GM13977 (cell line): ENCODE data around the gene TRPM4.
"Not testable (repeated sequence)": the region's sequence is repeated elsewhere in the genome, so short reads cannot be mapped to it uniquely, and the experiment has no call there.

Experiments
- DNase-seq: peaks from one replicate; pipeline ENCODE4 v3.0.0; 2012; ENCODE audit warnings: low spot score
- CTCF ChIP-seq: IDR thresholded peaks from 2 replicates; pipeline ENCODE4 v1.5.1; 2012; ENCODE audit warnings: mild to moderate bottlenecking, control low read depth; ENCODE audit not compliant: insufficient read depth; ENCODE audit errors: extremely low read depth, missing control alignments
- in situ Hi-C: fragments of 300-500 bp; cut with MboI; formaldehyde crosslinking; loops from one replicate; pipeline ENCODE4 v1.12.0; 2022; ENCODE audit warnings: low sequenced_read_pairs, low pct_unique_long_range_greater_than_20kb, mixed read lengths, inconsistent platforms; ENCODE audit not compliant: unreplicated experiment

Gene TRPM4

GRCh38 chr19:49205114-49205513 lies 47.5 kb downstream of the TRPM4 start:
- no peak for DNase-seq

GRCh38 chr19:49209502-49209901 lies 51.9 kb downstream of the TRPM4 start:
- DNase-seq, in situ Hi-C loops: not testable (repeated sequence)

More at GRCh38 chr19:49205114-49205513, 47.5 kb downstream of the TRPM4 start:
- in situ Hi-C loops: no loop called here
- TF ChIP-seq CTCF: no peak

- DNase-seq: no peak
- no peak for TF ChIP-seq CTCF
These were observed 52.7 kb downstream of the TRPM4 start for GRCh38 chr19:49210108-49210900.

GRCh38 chr19:49210901-49211451 lies 53.4 kb downstream of the TRPM4 start:
- no peak for TF ChIP-seq CTCF
- no peak for DNase-seq
- in situ Hi-C loops: no loop called here

More at GRCh38 chr19:49210108-49210900, 52.7 kb downstream of the TRPM4 start:
- in situ Hi-C loops: no loop called here

- no peak for DNase-seq
- in situ Hi-C loops: no loop called here
- no peak for TF ChIP-seq CTCF
These were observed 54.6 kb downstream of the TRPM4 start for GRCh38 chr19:49212016-49212701.

GRCh38 chr19:49213791-49214190 lies 56.2 kb downstream of the TRPM4 start:
- DNase-seq: no peak
- in situ Hi-C loops: no loop called here
- peak; percentile 25 for TF ChIP-seq CTCF

GRCh38 chr19:49214701-49215100 lies 57.1 kb downstream of the TRPM4 start:
- in situ Hi-C loops: no loop called here
- peak; percentile 62 for DNase-seq
- TF ChIP-seq CTCF: no peak
